ENCODE measurements around the gene RANBP10. TPM values are rescaled to one million over a fixed set of nuclear protein-coding genes. Genes with fewer than 3 reads are reported as not detected.
A peak's percentile ranks its signal among the peaks of the same experiment; 100 is the strongest.

RANBP10 gene
- polyA plus RNA-seq, 2 of the 4 experiments (the other 2 are of a cell fraction), result 7.5 to 9.8 TPM

GRCh38 chr16:67674851-67675578, 131.3 kb downstream of the RANBP10 start:
- WGBS (ENCODE audit: missing lambda C conversion rate), result 95% methylated on average over 15 of the region's 28 CpGs
- ChIA-PET CTCF (interaction anchor here (0.6 to 16.7 kb wide), 4 partner anchors 75 to 253 kb away, joined by 3 to 174 read pairs (median 4); no protein-coding TSS in a partner anchor), POLR2A (no interaction called here)
- TF ChIP-seq MYC (IDR thresholded peaks at IDR 0.05; ENCODE audit: borderline replicate concordance, low read length) (no peak), ZC3H11A (IDR thresholded peaks at IDR 0.05) (no peak), FOXS1 (CRISPR knock-in tag; IDR thresholded peaks at IDR 0.05) (no peak), BHLHE40 (IDR thresholded peaks at IDR 0.05; ENCODE audit: low read depth, low read length) (no peak), PBX3 (IDR thresholded peaks at IDR 0.05) (no peak), KDM1A (IDR thresholded peaks at IDR 0.05; ENCODE audit: low read depth) (no peak), POLR2AphosphoS2 (conservative IDR thresholded peaks at IDR 0.05; ENCODE audit: low read length) (no peak), EHF (CRISPR knock-in tag; IDR thresholded peaks at IDR 0.05) (no peak), EHMT2 (IDR thresholded peaks at IDR 0.05; ENCODE audit: low read depth) (no peak)
- TF ChIP-seq, protein P1, sequence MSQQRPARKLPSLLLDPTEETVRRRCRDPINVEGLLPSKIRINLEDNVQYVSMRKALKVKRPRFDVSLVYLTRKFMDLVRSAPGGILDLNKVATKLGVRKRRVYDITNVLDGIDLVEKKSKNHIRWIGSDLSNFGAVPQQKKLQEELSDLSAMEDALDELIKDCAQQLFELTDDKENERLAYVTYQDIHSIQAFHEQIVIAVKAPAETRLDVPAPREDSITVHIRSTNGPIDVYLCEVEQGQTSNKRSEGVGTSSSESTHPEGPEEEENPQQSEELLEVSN (IDR thresholded peaks at IDR 0.05; ENCODE audit: borderline replicate concordance, low read depth), result no peak
- TF ChIP-seq, protein P2, sequence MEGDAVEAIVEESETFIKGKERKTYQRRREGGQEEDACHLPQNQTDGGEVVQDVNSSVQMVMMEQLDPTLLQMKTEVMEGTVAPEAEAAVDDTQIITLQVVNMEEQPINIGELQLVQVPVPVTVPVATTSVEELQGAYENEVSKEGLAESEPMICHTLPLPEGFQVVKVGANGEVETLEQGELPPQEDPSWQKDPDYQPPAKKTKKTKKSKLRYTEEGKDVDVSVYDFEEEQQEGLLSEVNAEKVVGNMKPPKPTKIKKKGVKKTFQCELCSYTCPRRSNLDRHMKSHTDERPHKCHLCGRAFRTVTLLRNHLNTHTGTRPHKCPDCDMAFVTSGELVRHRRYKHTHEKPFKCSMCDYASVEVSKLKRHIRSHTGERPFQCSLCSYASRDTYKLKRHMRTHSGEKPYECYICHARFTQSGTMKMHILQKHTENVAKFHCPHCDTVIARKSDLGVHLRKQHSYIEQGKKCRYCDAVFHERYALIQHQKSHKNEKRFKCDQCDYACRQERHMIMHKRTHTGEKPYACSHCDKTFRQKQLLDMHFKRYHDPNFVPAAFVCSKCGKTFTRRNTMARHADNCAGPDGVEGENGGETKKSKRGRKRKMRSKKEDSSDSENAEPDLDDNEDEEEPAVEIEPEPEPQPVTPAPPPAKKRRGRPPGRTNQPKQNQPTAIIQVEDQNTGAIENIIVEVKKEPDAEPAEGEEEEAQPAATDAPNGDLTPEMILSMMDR (IDR thresholded peaks at IDR 0.05), result no peak
- peak in 1 of 2 experiments; percentile 11; a peak in 1 of 6 replicates for ATAC-seq
- Histone ChIP-seq H3K4me3 (no peak overlapping the region), H3K27ac (no peak overlapping the region), H3K4me2 (no peak overlapping the region), H3K4me1 (no peaks in the 10 kb centered on the region), H3K9me3 (no peaks in the 10 kb centered on the region)
- FAIRE-seq, result no peak
- no peak for DNase-seq (ENCODE audit: low read depth in 1 of 2, low spot score in 1 of 2)

DNA sequence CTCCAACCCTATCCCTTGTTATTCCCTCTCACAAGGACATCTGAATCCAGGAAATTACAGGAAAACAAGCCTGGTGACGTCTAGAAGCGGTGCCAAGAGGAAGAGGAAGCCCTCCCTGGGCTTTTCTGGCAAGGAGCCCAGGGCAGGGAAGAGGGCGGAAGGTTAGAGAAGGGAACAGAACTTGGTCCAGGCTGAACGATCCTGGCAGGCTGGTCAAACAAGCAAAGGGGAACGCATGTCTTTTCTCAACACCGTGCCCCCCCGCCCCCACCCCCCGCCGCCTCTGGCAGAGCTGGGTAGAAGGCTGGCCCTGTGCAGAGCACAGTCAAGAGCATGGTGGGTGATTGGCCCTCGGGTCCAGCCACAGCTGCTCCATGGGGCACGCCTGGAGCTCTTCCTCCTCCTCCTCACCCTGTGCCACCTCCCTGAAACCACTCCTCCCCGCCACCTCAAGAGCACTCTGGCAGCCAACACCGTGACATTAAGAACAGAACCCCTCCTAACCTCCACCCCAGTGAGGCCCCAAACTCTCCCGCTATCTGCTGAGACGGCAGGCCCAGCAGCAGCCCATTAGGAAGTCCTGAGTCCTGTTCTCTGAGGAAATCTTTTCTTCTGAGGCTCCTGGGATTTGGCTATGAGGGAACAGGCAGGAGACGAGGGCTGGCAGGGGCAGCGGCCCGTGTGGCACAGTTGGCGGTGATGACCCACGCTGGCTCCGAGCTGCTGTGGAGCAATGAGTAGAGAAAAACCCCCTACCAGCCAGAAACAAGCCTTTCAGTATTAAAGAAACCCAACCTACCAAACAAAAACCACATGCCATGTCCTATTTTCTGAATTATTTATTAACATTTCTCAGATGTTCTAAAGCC, 132.4 kb downstream of the RANBP10 start:
- ChIA-PET CTCF (interaction anchor here (0.6 to 16.7 kb wide), 20 partner anchors 9 to 569 kb away, joined by 3 to 174 read pairs (median 5); partner anchors contain the start of genes CARMIL2, NRN1L, RANBP10 and TSNAXIP1), POLR2A (no interaction called here)
- peak in 1 of 2 experiments; percentile 17; a peak in 1 of 6 replicates for ATAC-seq
- no peak overlapping the region for H3K4me2 ChIP-seq
- no peak for DNase-seq (ENCODE audit: low read depth in 1 of 2, low spot score in 1 of 2)
- H3K4me3 ChIP-seq, result no peak overlapping the region
- no peaks in the 10 kb centered on the region for H3K9me3 ChIP-seq
- 79% methylated on average over 18 of the region's 21 CpGs for WGBS (ENCODE audit: missing lambda C conversion rate)
- TF ChIP-seq, protein P3, sequence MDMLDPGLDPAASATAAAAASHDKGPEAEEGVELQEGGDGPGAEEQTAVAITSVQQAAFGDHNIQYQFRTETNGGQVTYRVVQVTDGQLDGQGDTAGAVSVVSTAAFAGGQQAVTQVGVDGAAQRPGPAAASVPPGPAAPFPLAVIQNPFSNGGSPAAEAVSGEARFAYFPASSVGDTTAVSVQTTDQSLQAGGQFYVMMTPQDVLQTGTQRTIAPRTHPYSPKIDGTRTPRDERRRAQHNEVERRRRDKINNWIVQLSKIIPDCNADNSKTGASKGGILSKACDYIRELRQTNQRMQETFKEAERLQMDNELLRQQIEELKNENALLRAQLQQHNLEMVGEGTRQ (IDR thresholded peaks at IDR 0.05), result no peak
- TF ChIP-seq MAFK (IDR thresholded peaks at IDR 0.05; ENCODE audit: partially characterized antibody) (no peak), PHF8 (IDR thresholded peaks at IDR 0.05; ENCODE audit: borderline replicate concordance, low read depth) (no peak), NR3C1 (IDR thresholded peaks at IDR 0.05) (no peak), HOXA7 (CRISPR knock-in tag; IDR thresholded peaks at IDR 0.05) (no peak), HOXB5 (CRISPR knock-in tag; IDR thresholded peaks at IDR 0.05) (no peak), ZNF302 (CRISPR knock-in tag; IDR thresholded peaks at IDR 0.05) (no peak), JUNB (IDR thresholded peaks at IDR 0.05) (no peak)
- TF ChIP-seq, protein P2 (IDR thresholded peaks at IDR 0.05), result no peak
- H3K4me1 ChIP-seq, result no peaks in the 10 kb centered on the region
- FAIRE-seq, result no peak
- H3K27ac ChIP-seq, result no peak overlapping the region

Data from A549 (cell line).